Measurements from ENCODE around the gene F8.

DNA sequence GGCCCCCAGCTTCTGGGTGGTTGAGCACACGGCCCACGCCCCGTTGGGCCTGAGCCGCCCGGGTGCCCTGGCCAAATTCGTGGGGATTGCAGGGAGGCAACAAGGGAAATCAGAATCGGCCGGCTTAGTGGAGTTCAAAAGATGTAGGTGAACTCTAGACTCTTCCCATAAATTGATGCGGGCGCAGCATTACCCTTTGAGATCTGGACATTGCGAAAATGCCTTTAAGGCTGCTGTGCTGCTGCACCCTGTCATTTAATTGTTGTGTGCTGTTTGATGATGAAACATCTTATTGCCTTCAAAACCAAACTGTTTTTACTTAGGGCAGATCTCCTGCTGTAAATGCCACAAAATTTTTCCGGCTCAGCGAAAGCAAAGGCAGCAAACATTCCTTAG lies 216.8 kb downstream of the F8 start:
- TF ChIP-seq, protein P1, sequence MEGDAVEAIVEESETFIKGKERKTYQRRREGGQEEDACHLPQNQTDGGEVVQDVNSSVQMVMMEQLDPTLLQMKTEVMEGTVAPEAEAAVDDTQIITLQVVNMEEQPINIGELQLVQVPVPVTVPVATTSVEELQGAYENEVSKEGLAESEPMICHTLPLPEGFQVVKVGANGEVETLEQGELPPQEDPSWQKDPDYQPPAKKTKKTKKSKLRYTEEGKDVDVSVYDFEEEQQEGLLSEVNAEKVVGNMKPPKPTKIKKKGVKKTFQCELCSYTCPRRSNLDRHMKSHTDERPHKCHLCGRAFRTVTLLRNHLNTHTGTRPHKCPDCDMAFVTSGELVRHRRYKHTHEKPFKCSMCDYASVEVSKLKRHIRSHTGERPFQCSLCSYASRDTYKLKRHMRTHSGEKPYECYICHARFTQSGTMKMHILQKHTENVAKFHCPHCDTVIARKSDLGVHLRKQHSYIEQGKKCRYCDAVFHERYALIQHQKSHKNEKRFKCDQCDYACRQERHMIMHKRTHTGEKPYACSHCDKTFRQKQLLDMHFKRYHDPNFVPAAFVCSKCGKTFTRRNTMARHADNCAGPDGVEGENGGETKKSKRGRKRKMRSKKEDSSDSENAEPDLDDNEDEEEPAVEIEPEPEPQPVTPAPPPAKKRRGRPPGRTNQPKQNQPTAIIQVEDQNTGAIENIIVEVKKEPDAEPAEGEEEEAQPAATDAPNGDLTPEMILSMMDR (conservative IDR thresholded peaks at IDR 0.05 in 1 of 2, IDR thresholded peaks at IDR 0.05 in 1 of 2; ENCODE audit: low read depth in 1 of 2, low read length in 2 of 2) = no peak
- no peak for TF ChIP-seq EZH2 (IDR thresholded peaks at IDR 0.05; ENCODE audit: low read length, missing control alignments)
